Measurements from ENCODE around the gene GTF2H3.
"Not testable (repeated sequence)": the region's sequence is repeated elsewhere in the genome, so short reads cannot be mapped to it uniquely, and the experiment has no call there.

The GTF2H3 gene
- 16.8 to 23.6 reads per million in 2 donors for total RNA-seq

GRCh38 chr12:123633379-123634141 is at the start of gene GTF2H3, which contains the start of gene EIF2B1:
TSS of gene GTF2H3 (plus strand) at chr12:123633829. CDS start at chr12:123633860, 31 bp downstream.
TSS of gene EIF2B1 (minus strand) at chr12:123633686. CDS start at chr12:123633557, 129 bp downstream.
- peak; percentile 91 to 99 (median 95) for DNase-seq

- DNase-seq, result no peak
Observed at GRCh38 chr12:123591702-123592481, 41.7 kb upstream of the GTF2H3 start.

GRCh38 chr12:123595729-123596128 is 37.9 kb upstream of the GTF2H3 start:
- no peak for DNase-seq

GRCh38 chr12:123597100-123597499 is 36.5 kb upstream of the GTF2H3 start:
- DNase-seq, result no peak

GRCh38 chr12:123598522-123598921 is 35.1 kb upstream of the GTF2H3 start:
- DNase-seq, result no peak

GRCh38 chr12:123599310-123599709 is 34.3 kb upstream of the GTF2H3 start:
- DNase-seq, result no peak

GRCh38 chr12:123599721-123600120 is 33.9 kb upstream of the GTF2H3 start:
- no peak for DNase-seq

GRCh38 chr12:123601602-123602489 is 31.8 kb upstream of the GTF2H3 start, which contains the start of gene DDX55:
TSS of gene DDX55 (plus strand) at chr12:123602099. CDS start at chr12:123602149, 50 bp downstream.
- DNase-seq, result peak; percentile 76 to 95 (median 77)

- peak in 1 of 5 experiments; percentile 45 for DNase-seq
Observed at GRCh38 chr12:123602651-123603195, 30.9 kb upstream of the GTF2H3 start.

- not testable (repeated sequence) for DNase-seq
Observed at GRCh38 chr12:123603495-123603894, 30.1 kb upstream of the GTF2H3 start.

GRCh38 chr12:123607756-123608155 is 25.9 kb upstream of the GTF2H3 start:
- no peak for DNase-seq

GRCh38 chr12:123608182-123608581 is 25.4 kb upstream of the GTF2H3 start:
- DNase-seq, result no peak

- DNase-seq, result no peak
Observed at GRCh38 chr12:123614110-123614509, 19.5 kb upstream of the GTF2H3 start.

GRCh38 chr12:123614531-123614930 is 19.1 kb upstream of the GTF2H3 start:
- no peak for DNase-seq

GRCh38 chr12:123617144-123617543 is 16.5 kb upstream of the GTF2H3 start:
- DNase-seq, result no peak

- no peak for DNase-seq
Observed at GRCh38 chr12:123617580-123617979, 16.0 kb upstream of the GTF2H3 start.

GRCh38 chr12:123621101-123621500 is 12.5 kb upstream of the GTF2H3 start:
- no peak for DNase-seq

GRCh38 chr12:123621619-123622530 is 11.8 kb upstream of the GTF2H3 start:
- DNase-seq, result no peak

- no peak for DNase-seq
Observed at GRCh38 chr12:123634142-123634561, 523 bp downstream of the GTF2H3 start.

- DNase-seq, result no peak
Observed at GRCh38 chr12:123643911-123644310, 10.3 kb downstream of the GTF2H3 start.

- DNase-seq, result no peak
Observed at GRCh38 chr12:123645380-123645779, 11.8 kb downstream of the GTF2H3 start.

Measured in T-helper 2 cell (primary cell).